Measurements from ENCODE around the gene SACS. TPM values are rescaled to one million over a fixed set of nuclear protein-coding genes. Genes with fewer than 3 reads are reported as not detected.

SACS gene
- total and polyA plus RNA-seq, 2 of the 4 experiments (the other 2 are of a cell fraction), result 14.7 to 121 TPM

- Histone ChIP-seq H4K8ac (ENCODE audit: low read depth in 2 of 2, low read length in 2 of 2) (no peak overlapping the region), H3K56ac (ENCODE audit: extremely low read depth, insufficient read depth, low read length) (no peak overlapping the region), H2BK15ac (ENCODE audit: low read depth, low read length) (no peak overlapping the region), H4K91ac (ENCODE audit: insufficient read depth, low read depth, low read length) (no peak overlapping the region), H4K20me1 (ENCODE audit: insufficient read depth, low read length) (peaks cover 20% of the 10 kb centered on the region), H3K9me1 (ENCODE audit: insufficient read depth, low read length) (peaks cover 10% of the 10 kb centered on the region), H3K18ac (ENCODE audit: low read depth, low read length) (peak overlapping the region; percentile 11; the same call in 1 of the 2 replicates), H3K27ac (ENCODE audit: insufficient read depth, low read length) (peak overlapping the region; percentile 17; the same call in 1 of the 2 replicates), H3K9me3 (ENCODE audit: control insufficient read depth, insufficient read depth, low read length) (no peaks in the 10 kb centered on the region), H3K79me1 (ENCODE audit: low read depth in 1 of 2, low read length in 2 of 2) (peaks cover 51 to 66% of the 10 kb centered on the region in 2 experiments), H3K9ac (ENCODE audit: low read depth, low read length) (no peak overlapping the region), H2AK9ac (replicated peaks; ENCODE audit: low read depth, low read length, poor library complexity) (peak overlapping the region; percentile 25), H3K4me2 (ENCODE audit: low read depth, low read length) (peak overlapping the region; percentile 16), H2BK5ac (ENCODE audit: low read depth, low read length, poor library complexity, severe bottlenecking) (peak overlapping the region; percentile 32), H2BK20ac (ENCODE audit: low read depth, low read length) (no peak overlapping the region), H2AK5ac (ENCODE audit: low read depth, low read length) (no peak overlapping the region), H2AFZ (replicated peaks; ENCODE audit: low read length, poor library complexity) (no peak overlapping the region), H3K14ac (replicated peaks; ENCODE audit: low read depth, low read length) (0 out of 2 replicates have a peak overlapping the region, but pooled peaks have one; percentile 51), H3K36me3 (ENCODE audit: control insufficient read depth, insufficient read depth, low read length) (peaks cover 35% of the 10 kb centered on the region), H4K5ac (ENCODE audit: low read depth, low read length) (0 out of 2 replicates have a peak overlapping the region, but pooled peaks have one; percentile 60), H2BK120ac (ENCODE audit: low read depth, low read length) (no peak overlapping the region), H3K27me3 (ENCODE audit: control insufficient read depth, insufficient read depth, low read length) (no peaks in the 10 kb centered on the region), H3K23ac (ENCODE audit: low read depth, low read length) (no peak overlapping the region), H3K4me1 (ENCODE audit: control insufficient read depth, insufficient read depth, low read length) (peaks cover 20% of the 10 kb centered on the region), H3K4ac (ENCODE audit: low read depth, low read length) (no peak overlapping the region), H3K4me3 (ENCODE audit: insufficient read depth, low read depth, low read length) (no peak overlapping the region)
- CTCF ChIA-PET, result interaction anchor here (0.9 kb wide), 1 partner anchor 20 kb away, joined by 3 read pairs; no protein-coding TSS in a partner anchor
- WGBS, 2 experiments (ENCODE audit: extremely low coverage in 2 of 2, insufficient read length in 1 of 2), result 71% methylated on average over 1 of the region's 4 CpGs; no CpG with 5 or more reads in 1 of the 2 experiments
- intact Hi-C loops (cut with micrococcal nuclease), result no loop called here
- in situ Hi-C loops (cut with MboI; ENCODE audit: low sequenced_read_pairs), result no loop called here
- POLR2A ChIA-PET (ENCODE audit: unreplicated experiment), result no interaction called here
- ATAC-seq (ENCODE audit: low read depth) (peak; percentile 24; the same call in 1 of the 2 replicates), DNase-seq (no peak)
- TF ChIP-seq CEBPB (IDR thresholded peaks at IDR 0.05; ENCODE audit: low read depth, low read length) (no peak), CTCF (conservative IDR thresholded peaks at IDR 0.05; ENCODE audit: low read depth, low read length) (0 out of 2 replicates have a peak, but pooled peaks have one; percentile 7), ELK1 (IDR thresholded peaks at IDR 0.05; ENCODE audit: borderline replicate concordance, low read depth, low read length) (no peak), RFX5 (IDR thresholded peaks at IDR 0.05; ENCODE audit: low read depth, low read length) (no peak), BHLHE40 (IDR thresholded peaks at IDR 0.05; ENCODE audit: low read depth, low read length) (no peak)
- BruUV-seq (replicated peaks), result no TSS peak
- dilution Hi-C loops (cut with HindIII; ENCODE audit: low sequenced_read_pairs, unreplicated experiment), result no loop called here
Measured at GRCh38 chr13:23348262-23349127, 85.0 kb downstream of the SACS start.

All from IMR-90 (cell line).